HG02938 (cell line): ENCODE results near the gene EIF5A.

Experiments
- ATAC-seq: cut with Tn5 transposase; IDR thresholded peaks from one replicate; pipeline ENCODE4 v1.9.1; 2021; ENCODE audit warnings: mild to moderate bottlenecking, moderate library complexity; ENCODE audit not compliant: unreplicated experiment

Gene EIF5A

GRCh38 chr17:7312432-7313087, 5.1 kb downstream of the EIF5A start:
- no peak for ATAC-seq

GRCh38 chr17:7313088-7313889, 5.9 kb downstream of the EIF5A start:
- ATAC-seq, result no peak

GRCh38 chr17:7313890-7314718, 6.7 kb downstream of the EIF5A start:
- no peak for ATAC-seq

- peak; percentile 60 for ATAC-seq
Measured at GRCh38 chr17:7314719-7315569, 7.5 kb downstream of the EIF5A start, which contains the start of gene GPS2. GPS2 (minus strand) TSS chr17:7315360; CDS start chr17:7315052, 308 bp downstream.

- ATAC-seq, result peak; percentile 7
Measured at GRCh38 chr17:7315570-7316235, 8.3 kb downstream of the EIF5A start.

GRCh38 chr17:7317161-7317803, 9.9 kb downstream of the EIF5A start:
- ATAC-seq, result no peak

- no peak for ATAC-seq
Measured at GRCh38 chr17:7318121-7318860, 10.9 kb downstream of the EIF5A start.

GRCh38 chr17:7321466-7321865, 14.0 kb downstream of the EIF5A start:
- no peak for ATAC-seq

GRCh38 chr17:7322520-7323194, 15.2 kb downstream of the EIF5A start:
- ATAC-seq, result no peak

- ATAC-seq, result no peak
Measured at GRCh38 chr17:7323731-7324437, 16.5 kb downstream of the EIF5A start.

- no peak for ATAC-seq
Measured at GRCh38 chr17:7324438-7324779, 17.0 kb downstream of the EIF5A start.

- no peak for ATAC-seq
Measured at GRCh38 chr17:7325031-7325528, 17.7 kb downstream of the EIF5A start.

GRCh38 chr17:7326186-7326585, 18.8 kb downstream of the EIF5A start:
- ATAC-seq, result no peak

- no peak for ATAC-seq
Measured at GRCh38 chr17:7327056-7327455, 19.6 kb downstream of the EIF5A start.

GRCh38 chr17:7327501-7327900, 20.1 kb downstream of the EIF5A start:
- no peak for ATAC-seq

- no peak for ATAC-seq
Measured at GRCh38 chr17:7328009-7328408, 20.6 kb downstream of the EIF5A start.

GRCh38 chr17:7328840-7329373, 21.5 kb downstream of the EIF5A start, which contains the start of gene NEURL4:
NEURL4 (minus strand) TSS chr17:7329335; CDS start chr17:7329312, 23 bp downstream.
- peak; percentile 6 for ATAC-seq
